ENCODE data around the gene LCT. TPM values are rescaled to one million over a fixed set of nuclear protein-coding genes. Genes with fewer than 3 reads are reported as not detected.

The LCT gene
- total and polyA plus RNA-seq, 9 of the 15 experiments (the other 6 are each of a cell fraction or from before 2014, with no cell fraction given) = 0.01 to 0.04 (median 0.03) TPM; not detected in 4

DNA sequence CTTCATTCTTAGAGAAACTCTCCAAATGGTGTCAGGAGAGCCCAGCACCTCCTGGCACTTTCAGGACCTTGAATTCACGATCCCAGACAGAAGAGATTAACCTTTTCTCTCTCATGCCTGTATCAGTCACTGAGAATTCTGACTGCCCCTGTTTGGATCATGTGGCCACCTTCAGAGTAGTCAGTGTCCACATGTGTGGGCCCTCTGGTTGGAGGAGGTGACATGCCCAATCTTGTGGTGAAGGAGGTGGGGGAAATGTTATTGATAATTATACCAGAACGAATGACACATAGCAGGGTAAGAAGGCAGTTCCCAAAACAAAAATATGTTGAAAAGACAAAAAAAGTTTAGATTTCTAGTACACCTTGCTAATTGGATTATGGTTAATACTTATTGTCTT is 63.7 kb downstream of the LCT start:
- POLR2A ChIA-PET = interaction anchor here (1.3 kb wide), 2 partner anchors 19 to 30 kb away, joined by 3 to 6 read pairs; no protein-coding TSS in a partner anchor
- CTCF ChIA-PET (ENCODE audit: low intra/inter-chr PET ratio) = no interaction called here
- Histone ChIP-seq H3K27ac (ENCODE audit: extremely low read depth, low read depth, low read length) (no peak overlapping the region), H3K36me3 (ENCODE audit: control insufficient read depth, insufficient read depth, low read length) (peaks cover 88% of the 10 kb centered on the region), H3K79me2 (ENCODE audit: control insufficient read depth, insufficient read depth, low read length) (no peaks in the 10 kb centered on the region), H3K4me3 (no peak overlapping the region), H2AFZ (ENCODE audit: low read depth, low read length) (no peak overlapping the region), H3K4me2 (ENCODE audit: insufficient read depth, low read length) (no peak overlapping the region), H3K9ac (ENCODE audit: insufficient read depth in 1 of 2, low read depth in 2 of 2, low read length in 2 of 2) (no peak overlapping the region), H4K20me1 (replicated peaks; ENCODE audit: control insufficient read depth, insufficient read depth, low read length) (no peaks in the 10 kb centered on the region), H3K27me3 (ENCODE audit: control insufficient read depth in 2 of 2, insufficient read depth in 2 of 2, low read length in 2 of 2) (no peaks in the 10 kb centered on the region), H3K9me3 (replicated peaks; ENCODE audit: control insufficient read depth, insufficient read depth, low read depth, low read length) (no peaks in the 10 kb centered on the region; the same call in 1 of the 2 replicates), H3K9me1 (ENCODE audit: control insufficient read depth, insufficient read depth, low read length) (no peaks in the 10 kb centered on the region), H3K4me1 (replicated peaks in 1 of 2; ENCODE audit: control insufficient read depth in 2 of 2, insufficient read depth in 2 of 2, low read length in 2 of 2) (no peaks in the 10 kb centered on the region)
- TF ChIP-seq EWSR1 (IDR thresholded peaks at IDR 0.05; ENCODE audit: borderline replicate concordance, low read depth, partially characterized antibody) (no peak), HEY1 (CRISPR knock-in tag; IDR thresholded peaks at IDR 0.05; ENCODE audit: borderline replicate concordance) (no peak), PYGO2 (tag; IDR thresholded peaks at IDR 0.05) (no peak), MEF2A (IDR thresholded peaks at IDR 0.05; ENCODE audit: control insufficient read depth, low read depth, low read length) (no peak), ZNF696 (CRISPR knock-in tag; conservative IDR thresholded peaks at IDR 0.05) (no peak), ZNF384 (IDR thresholded peaks at IDR 0.05; ENCODE audit: low read depth, low read length) (no peak), NR2F6 (CRISPR knock-in tag; IDR thresholded peaks at IDR 0.05) (no peak), MYC (IDR thresholded peaks at IDR 0.05; ENCODE audit: low read depth, low read length) (no peak), MYC (CRISPR knock-in tag; IDR thresholded peaks at IDR 0.05; ENCODE audit: borderline replicate concordance, low read depth) (no peak), PTBP1 (IDR thresholded peaks at IDR 0.05; ENCODE audit: low read depth, low read length) (no peak), NR3C1 (CRISPR knock-in tag; IDR thresholded peaks at IDR 0.05) (no peak), MYBL2 (IDR thresholded peaks at IDR 0.05; ENCODE audit: low read depth) (no peak), MYBL2 (CRISPR knock-in tag; IDR thresholded peaks at IDR 0.05; ENCODE audit: borderline replicate concordance) (no peak), FOXA1 (IDR thresholded peaks at IDR 0.05; ENCODE audit: borderline replicate concordance) (no peak)
- TF ChIP-seq, protein P1, sequence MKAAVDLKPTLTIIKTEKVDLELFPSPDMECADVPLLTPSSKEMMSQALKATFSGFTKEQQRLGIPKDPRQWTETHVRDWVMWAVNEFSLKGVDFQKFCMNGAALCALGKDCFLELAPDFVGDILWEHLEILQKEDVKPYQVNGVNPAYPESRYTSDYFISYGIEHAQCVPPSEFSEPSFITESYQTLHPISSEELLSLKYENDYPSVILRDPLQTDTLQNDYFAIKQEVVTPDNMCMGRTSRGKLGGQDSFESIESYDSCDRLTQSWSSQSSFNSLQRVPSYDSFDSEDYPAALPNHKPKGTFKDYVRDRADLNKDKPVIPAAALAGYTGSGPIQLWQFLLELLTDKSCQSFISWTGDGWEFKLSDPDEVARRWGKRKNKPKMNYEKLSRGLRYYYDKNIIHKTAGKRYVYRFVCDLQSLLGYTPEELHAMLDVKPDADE (conservative IDR thresholded peaks at IDR 0.05; ENCODE audit: control insufficient read depth, low read depth, low read length) = no peak
- TF ChIP-seq, protein P2, sequence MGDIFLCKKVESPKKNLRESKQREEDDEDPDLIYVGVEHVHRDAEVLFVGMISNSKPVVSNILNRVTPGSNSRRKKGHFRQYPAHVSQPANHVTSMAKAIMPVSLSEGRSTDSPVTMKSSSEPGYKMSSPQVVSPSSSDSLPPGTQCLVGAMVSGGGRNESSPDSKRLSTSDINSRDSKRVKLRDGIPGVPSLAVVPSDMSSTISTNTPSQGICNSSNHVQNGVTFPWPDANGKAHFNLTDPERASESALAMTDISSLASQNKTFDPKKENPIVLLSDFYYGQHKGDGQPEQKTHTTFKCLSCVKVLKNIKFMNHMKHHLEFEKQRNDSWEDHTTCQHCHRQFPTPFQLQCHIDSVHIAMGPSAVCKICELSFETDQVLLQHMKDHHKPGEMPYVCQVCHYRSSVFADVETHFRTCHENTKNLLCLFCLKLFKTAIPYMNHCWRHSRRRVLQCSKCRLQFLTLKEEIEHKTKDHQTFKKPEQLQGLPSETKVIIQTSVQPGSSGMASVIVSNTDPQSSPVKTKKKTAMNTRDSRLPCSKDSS (IDR thresholded peaks at IDR 0.05; ENCODE audit: low read depth, partially characterized antibody) = no peak
- TF ChIP-seq, protein P3, sequence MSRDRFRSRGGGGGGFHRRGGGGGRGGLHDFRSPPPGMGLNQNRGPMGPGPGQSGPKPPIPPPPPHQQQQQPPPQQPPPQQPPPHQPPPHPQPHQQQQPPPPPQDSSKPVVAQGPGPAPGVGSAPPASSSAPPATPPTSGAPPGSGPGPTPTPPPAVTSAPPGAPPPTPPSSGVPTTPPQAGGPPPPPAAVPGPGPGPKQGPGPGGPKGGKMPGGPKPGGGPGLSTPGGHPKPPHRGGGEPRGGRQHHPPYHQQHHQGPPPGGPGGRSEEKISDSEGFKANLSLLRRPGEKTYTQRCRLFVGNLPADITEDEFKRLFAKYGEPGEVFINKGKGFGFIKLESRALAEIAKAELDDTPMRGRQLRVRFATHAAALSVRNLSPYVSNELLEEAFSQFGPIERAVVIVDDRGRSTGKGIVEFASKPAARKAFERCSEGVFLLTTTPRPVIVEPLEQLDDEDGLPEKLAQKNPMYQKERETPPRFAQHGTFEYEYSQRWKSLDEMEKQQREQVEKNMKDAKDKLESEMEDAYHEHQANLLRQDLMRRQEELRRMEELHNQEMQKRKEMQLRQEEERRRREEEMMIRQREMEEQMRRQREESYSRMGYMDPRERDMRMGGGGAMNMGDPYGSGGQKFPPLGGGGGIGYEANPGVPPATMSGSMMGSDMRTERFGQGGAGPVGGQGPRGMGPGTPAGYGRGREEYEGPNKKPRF (IDR thresholded peaks at IDR 0.05; ENCODE audit: low read depth, low read length) = no peak
- in situ Hi-C loops (cut with MboI) = no loop called here
- no peak for ATAC-seq
- intact Hi-C loops (cut with micrococcal nuclease) = no loop called here
- 71% methylated on average over 2 of the region's 2 CpGs for WGBS (ENCODE audit: insufficient coverage, low coverage, missing lambda C conversion rate)
- BruUV-seq (replicated peaks) = no TSS peak
- no peak for DNase-seq (ENCODE audit: extremely low read depth in 1 of 4, low spot score in 3 of 4)
- FAIRE-seq = no peak

Data from K562 (cell line).